Activated CD8-positive, alpha-beta T cell treated with anti-CD3 and anti-CD28 coated beads, Interleukin-2, amount 10 ng/mL, durations not matched to agents 7 days and 5 days (primary cell): ENCODE results near the gene MMP19. TPM values are rescaled to one million over a fixed set of nuclear protein-coding genes. Genes with fewer than 3 reads are reported as not detected.
"Not testable (repeated sequence)": the region's sequence is repeated elsewhere in the genome, so short reads cannot be mapped to it uniquely, and the experiment has no call there.

ENCODE experiments used
- ATAC-seq: fragments of 150-1000 bp; cut with Tn5 transposase; one replicate; pipeline ENCODE4 v1.10.0; 2021; ENCODE audit warnings: moderate library complexity
- CTCF ChIA-PET: fragments of 350-600 bp; sonication (Branson Sonifier 250); formaldehyde crosslinking; loops from one replicate; lab custom pipeline; 2021; ENCODE audit warnings: antibody characterized with exemption; lab: Charles Lee
- POLR2A ChIA-PET: fragments of 350-600 bp; sonication (Branson Sonifier 250); formaldehyde crosslinking; loops from one replicate; lab custom pipeline; 2021; ENCODE audit warnings: antibody characterized with exemption; lab: Charles Lee
- DNase-seq: peaks from one replicate; pipeline ENCODE4 v3.0.0-alpha.2; 2020
- H3K27ac Mint-ChIP-seq: one replicate; pipeline ENCODE4 v1.8.0; 2021; ENCODE audit warnings: mild to moderate bottlenecking, mixed read lengths
- H3K27me3 Mint-ChIP-seq: one replicate; pipeline ENCODE4 v1.8.0; 2021; ENCODE audit warnings: low read depth, mixed read lengths
- H3K36me3 Mint-ChIP-seq: one replicate; pipeline ENCODE4 v1.8.0; 2021; ENCODE audit warnings: low read depth, mixed read lengths
- H3K4me1 Mint-ChIP-seq: one replicate; pipeline ENCODE4 v1.8.0; 2021; ENCODE audit warnings: low read depth, mixed read lengths
- H3K4me3 Mint-ChIP-seq: one replicate; pipeline ENCODE4 v1.8.0; 2021; ENCODE audit warnings: mild to moderate bottlenecking, mixed read lengths
- H3K9me3 Mint-ChIP-seq: one replicate; pipeline ENCODE4 v1.8.0; 2022; ENCODE audit warnings: mixed read lengths; ENCODE audit not compliant: insufficient read depth
- total RNA-seq, 2 experiments: library from RNA; stranded (reverse); gene quantifications; one replicate each; pipeline ENCODE4 v1.2.3, GENCODE V29; 2021

Gene MMP19
- total RNA-seq, 2 experiments from 2014 or later: not detected

DNA sequence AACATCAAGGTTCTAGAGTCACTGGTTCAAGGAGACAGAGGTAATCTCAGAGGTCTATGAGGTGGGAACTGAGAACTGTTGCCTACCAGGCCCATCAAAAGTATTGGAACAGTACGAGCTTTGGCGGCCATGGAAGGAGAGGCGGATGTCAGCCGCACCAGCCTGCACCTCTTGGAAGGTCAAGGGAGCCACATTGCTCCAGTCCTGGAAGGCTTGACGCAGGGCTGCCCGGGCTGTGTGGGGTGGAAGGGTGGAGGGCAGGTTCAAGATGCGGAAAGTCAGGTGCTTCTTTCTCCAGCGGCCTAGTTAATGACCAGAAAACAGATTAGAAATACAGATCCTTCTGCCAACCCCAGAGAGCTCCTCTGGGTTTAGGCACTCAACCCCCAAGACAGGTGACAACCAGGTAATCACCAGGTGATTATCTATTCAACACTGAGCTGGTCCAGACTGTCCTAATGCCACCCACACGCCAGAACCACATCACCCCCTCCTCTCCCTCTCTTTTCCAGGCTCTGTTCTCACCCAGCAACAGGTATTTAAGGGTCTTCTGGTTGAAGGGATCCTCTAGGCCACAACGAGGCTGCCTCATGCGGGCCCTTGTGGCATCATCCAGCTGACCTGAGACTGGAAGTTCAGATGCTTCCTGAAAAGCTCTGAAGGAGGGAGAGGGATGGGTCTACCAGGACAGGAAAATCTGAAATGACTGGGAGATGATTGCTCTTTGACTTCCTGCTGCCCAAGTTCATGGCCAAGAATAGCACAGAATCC is 2.0 kb downstream of the MMP19 start:
- Mint-ChIP-seq H3K27ac (no peak overlapping the region), H3K4me3 (no peak overlapping the region), H3K4me1 (peaks cover 5% of the 10 kb centered on the region), H3K36me3 (no peaks in the 10 kb centered on the region), H3K9me3 (no peaks in the 10 kb centered on the region), H3K27me3 (peaks cover 3% of the 10 kb centered on the region)
- ATAC-seq: no peak
- ChIA-PET POLR2A (no interaction called here), CTCF (no interaction called here)
- no peak for DNase-seq

DNA sequence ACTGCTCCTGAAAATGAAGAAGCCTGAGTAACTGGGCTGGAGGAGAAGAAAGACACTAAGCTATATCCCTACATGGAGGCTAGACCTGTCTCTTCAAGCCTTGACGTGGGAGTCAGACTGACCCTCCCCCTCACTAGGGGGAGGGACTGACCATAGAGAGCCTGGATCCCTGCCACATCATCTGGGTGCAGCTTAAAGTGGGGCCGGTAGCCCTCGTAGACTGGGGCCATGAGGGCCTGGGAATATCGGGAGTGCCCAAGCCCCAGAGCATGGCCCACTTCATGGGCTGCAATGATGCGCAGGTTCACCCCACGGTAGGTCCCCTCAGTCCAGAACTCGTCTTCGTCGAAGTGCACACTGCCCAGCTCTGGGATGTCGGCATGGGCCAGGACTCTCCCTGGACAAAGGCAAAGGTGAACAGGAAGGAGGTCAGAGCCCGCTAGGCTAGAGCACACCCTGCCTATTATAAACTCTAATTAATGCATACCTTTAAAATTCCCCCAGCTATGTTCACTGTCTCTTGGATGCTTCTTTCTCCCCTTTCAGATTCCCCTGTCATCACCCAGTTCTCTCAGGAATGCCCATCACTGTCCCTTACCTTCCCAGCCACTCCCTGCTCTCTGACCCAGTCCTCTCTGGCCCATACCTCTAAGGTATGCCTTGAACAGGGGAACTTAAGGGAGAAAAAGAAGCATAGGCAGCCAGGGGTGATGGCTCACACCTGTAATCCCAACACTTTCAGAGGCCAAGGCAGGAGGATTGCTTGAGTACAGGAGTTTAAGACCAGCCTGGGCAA is 3.2 kb downstream of the MMP19 start:
- Mint-ChIP-seq H3K9me3 (no peaks in the 10 kb centered on the region), H3K27ac (no peak overlapping the region), H3K4me1 (peaks cover 5% of the 10 kb centered on the region), H3K4me3 (no peak overlapping the region), H3K36me3 (no peaks in the 10 kb centered on the region), H3K27me3 (peaks cover 3% of the 10 kb centered on the region)
- CTCF ChIA-PET: no interaction called here
- no peak for ATAC-seq
- DNase-seq: no peak
- POLR2A ChIA-PET: no interaction called here

DNA sequence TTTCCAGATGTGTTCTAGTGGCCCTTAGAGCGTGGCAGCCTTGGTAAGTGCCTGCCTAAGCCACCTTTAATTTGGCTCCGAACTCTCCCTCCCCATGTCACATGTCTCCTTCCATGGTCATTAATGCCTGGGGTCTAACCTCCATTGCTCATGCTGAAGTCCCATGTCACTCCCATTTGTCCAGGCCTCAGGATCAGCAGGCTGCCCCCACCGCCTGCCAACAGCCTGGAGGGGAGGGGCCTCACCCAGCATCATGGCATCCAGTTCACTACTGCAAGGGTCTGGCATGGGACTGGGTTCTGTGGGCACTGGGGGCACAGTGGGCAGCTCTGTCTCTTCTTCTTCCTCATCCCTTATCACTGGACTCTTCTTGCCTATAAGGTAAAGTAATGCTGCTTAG is 4.4 kb downstream of the MMP19 start:
- ChIA-PET CTCF (interaction anchor here (1.2 kb wide), 1 partner anchor 20 kb away, joined by 3 read pairs; the partner anchor contains the start of genes ORMDL2 and SARNP), POLR2A (no interaction called here)
- ATAC-seq: no peak
- no peak overlapping the region for H3K4me3 Mint-ChIP-seq
- no peaks in the 10 kb centered on the region for H3K9me3 Mint-ChIP-seq
- no peak overlapping the region for H3K27ac Mint-ChIP-seq
- peaks cover 3% of the 10 kb centered on the region for H3K27me3 Mint-ChIP-seq
- peaks cover 5% of the 10 kb centered on the region for H3K4me1 Mint-ChIP-seq
- H3K36me3 Mint-ChIP-seq: no peaks in the 10 kb centered on the region
- DNase-seq: no peak

DNA sequence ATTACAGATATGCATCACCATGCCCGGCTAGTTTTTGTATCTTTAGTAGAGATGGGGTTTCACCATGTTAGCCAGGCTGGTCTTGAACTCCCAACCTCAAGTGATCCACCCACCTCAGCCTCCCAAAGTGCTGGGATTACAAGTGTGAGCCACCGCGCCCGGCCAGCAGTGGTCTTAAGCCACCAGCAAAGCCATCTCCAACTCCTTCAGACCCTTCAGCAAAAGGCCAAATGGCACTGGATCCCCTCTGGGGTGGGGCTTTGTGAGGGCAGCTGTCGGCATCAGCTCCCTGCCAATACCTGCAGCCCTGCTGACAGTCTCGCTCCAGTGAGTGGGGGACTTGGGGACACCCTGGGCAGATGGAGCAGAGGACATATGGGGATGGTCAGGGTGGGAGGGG is 8.3 kb downstream of the MMP19 start:
- ATAC-seq, DNase-seq, H3K9me3 Mint-ChIP-seq, POLR2A ChIA-PET, H3K27me3 Mint-ChIP-seq, H3K27ac Mint-ChIP-seq, H3K4me3 Mint-ChIP-seq, H3K36me3 Mint-ChIP-seq, CTCF ChIA-PET: not testable (repeated sequence)
- peaks cover 17% of the 10 kb centered on the region for H3K4me1 Mint-ChIP-seq

DNA sequence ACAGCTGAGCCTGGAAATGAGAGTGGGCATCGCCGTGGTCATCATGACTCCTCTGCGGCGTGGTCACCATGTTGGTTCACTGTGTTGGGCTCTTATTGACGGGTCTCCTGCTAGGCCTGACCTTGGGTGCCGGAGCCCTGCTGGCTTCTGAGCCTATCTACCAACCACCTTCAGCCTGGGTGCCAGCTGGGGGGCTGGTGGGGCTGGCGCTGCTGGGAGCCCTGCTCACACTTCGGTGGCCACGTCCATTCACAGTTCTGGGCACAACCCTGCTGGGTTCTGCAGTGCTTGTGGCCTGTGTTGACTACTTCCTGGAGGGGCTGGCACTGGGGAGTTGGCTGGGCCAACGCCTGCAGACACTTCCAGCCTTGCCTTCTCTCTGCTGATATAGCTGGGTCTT is 9.7 kb downstream of the MMP19 start:
- Mint-ChIP-seq H3K27me3 (no peaks in the 10 kb centered on the region), H3K27ac (no peak overlapping the region), H3K4me3 (no peak overlapping the region), H3K4me1 (peaks cover 24% of the 10 kb centered on the region), H3K9me3 (no peaks in the 10 kb centered on the region), H3K36me3 (peaks cover 10% of the 10 kb centered on the region)
- POLR2A ChIA-PET: no interaction called here
- no peak for DNase-seq
- ATAC-seq: no peak
- CTCF ChIA-PET: no interaction called here

DNA sequence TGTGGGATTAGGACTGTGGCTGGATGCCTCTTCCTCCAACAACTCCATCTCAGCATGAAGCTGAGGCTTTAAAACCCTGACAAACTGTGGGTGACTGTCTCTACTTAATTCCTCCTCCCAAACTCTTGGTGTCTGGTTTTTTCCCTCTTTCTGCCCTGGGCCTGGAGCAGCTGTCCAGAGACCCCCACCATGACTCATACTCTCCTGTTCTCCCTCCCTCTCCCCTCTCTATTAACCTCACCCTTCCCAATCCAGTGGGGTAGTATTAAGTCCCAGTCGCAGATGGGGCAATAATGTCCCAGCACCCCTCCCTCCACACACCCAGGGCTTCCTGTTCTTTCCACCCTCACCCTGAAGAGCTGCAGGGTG is 11.3 kb downstream of the MMP19 start:
- H3K4me1 Mint-ChIP-seq: peaks cover 32% of the 10 kb centered on the region
- H3K27me3 Mint-ChIP-seq: no peaks in the 10 kb centered on the region
- DNase-seq: no peak
- peak overlapping the region; percentile 26 for H3K27ac Mint-ChIP-seq
- peaks cover 21% of the 10 kb centered on the region for H3K36me3 Mint-ChIP-seq
- ATAC-seq: no peak
- ChIA-PET POLR2A (interaction anchor here (0.6 to 3.7 kb wide), 6 partner anchors 11 to 193 kb away, joined by 3 to 50 read pairs (median 3); partner anchors contain the start of genes MMP19, ORMDL2, PYM1 and SARNP), CTCF (interaction anchor here (2.7 to 3.9 kb wide), 3 partner anchors 93 to 108 kb away, joined by 14 to 28 read pairs (median 16); partner anchors contain the start of gene PYM1)
- no peaks in the 10 kb centered on the region for H3K9me3 Mint-ChIP-seq
- H3K4me3 Mint-ChIP-seq: peak overlapping the region; percentile 99

DNA sequence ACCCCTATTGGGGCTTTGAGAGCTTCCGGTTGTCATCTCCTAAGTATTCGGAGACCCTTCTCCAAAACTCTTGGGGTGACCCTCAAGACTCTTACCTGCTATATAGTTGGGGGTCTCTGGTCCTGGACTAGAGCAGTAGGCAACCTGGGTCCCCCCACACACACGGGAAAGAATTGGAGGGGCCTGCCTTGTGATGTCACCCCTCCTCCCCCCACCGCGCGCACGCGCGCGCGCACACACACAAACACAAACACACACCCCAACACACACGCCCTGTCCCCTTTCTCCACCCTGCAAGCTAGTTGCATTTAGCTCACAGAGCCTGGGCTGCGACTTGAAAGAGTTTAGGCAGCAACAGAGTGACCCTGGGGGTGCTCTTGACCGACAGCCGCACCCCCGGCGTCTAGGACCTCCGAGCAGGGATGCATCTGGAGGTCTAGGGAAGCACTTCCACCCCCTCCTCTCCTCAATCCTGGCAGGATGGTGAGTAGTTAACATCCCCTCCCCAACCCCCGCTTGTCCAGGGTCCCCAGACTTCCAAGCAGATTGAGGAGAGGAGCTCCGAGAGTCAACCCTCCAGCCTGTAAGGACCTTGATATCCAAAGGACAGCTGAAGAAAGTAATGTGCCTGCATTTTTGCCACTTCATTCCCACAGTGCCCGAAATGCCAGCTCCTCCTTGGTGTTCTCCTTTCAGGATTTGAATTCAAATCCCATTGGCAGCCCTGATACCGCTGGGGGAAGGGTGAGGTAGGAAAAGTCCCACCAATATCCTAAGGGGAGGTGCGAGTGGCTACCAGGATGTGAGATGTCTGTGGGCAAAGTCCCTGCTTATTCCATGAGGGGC is 11.9 kb downstream of the MMP19 start:
- DNase-seq (peak; percentile 68), ATAC-seq (no peak)
- peak overlapping the region; percentile 99 for H3K4me3 Mint-ChIP-seq
- POLR2A ChIA-PET: interaction anchor here (0.6 to 3.7 kb wide), 14 partner anchors 9 to 672 kb away, joined by 3 to 50 read pairs (median 4); partner anchors contain the start of genes ESYT1, GDF11, MMP19 and ORMDL2
- no peaks in the 10 kb centered on the region for H3K9me3 Mint-ChIP-seq
- H3K36me3 Mint-ChIP-seq: peaks cover 25% of the 10 kb centered on the region
- CTCF ChIA-PET: interaction anchor here (1.1 to 3.9 kb wide), 11 partner anchors 13 to 109 kb away, joined by 3 to 28 read pairs (median 6); partner anchors contain the start of genes ORMDL2, PYM1 and SARNP
- H3K27me3 Mint-ChIP-seq: no peaks in the 10 kb centered on the region
- peak overlapping the region; percentile 97 for H3K27ac Mint-ChIP-seq
- H3K4me1 Mint-ChIP-seq: peaks cover 35% of the 10 kb centered on the region

DNA sequence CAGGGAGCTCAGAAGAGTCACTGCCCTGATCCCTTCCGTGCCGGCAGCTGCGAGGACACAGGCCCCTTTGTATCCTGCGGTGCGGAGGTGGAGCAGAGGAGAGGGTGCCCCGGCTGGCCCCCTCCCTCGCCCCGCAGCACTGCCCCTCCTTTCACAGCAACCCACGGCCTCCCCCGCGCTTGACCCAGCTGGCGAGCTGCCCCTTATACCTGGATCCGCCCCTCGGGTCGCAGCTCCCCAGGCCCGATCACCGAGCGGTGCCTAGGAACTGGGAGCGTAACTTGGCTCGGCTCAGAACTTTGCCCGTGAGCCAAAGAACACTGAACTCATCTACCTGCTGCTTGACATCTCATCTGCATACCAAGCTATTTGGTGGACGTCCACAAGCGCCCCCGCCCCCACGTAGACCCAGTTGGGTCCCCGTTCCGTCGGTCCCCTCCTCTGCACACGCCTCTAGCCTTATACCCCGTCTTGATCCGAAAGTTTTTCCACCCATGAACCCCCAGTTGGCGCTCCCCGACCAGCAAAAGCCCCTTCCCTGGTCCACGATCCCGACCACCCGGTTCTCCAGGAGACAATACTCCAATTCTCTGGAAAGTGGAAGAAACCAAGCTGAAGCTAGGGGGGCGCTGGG is 12.7 kb downstream of the MMP19 start:
- CTCF ChIA-PET: interaction anchor here (0.9 to 3.9 kb wide), 15 partner anchors 9 to 216 kb away, joined by 3 to 28 read pairs (median 6); partner anchors contain the start of genes ORMDL2, PYM1 and SARNP
- peak overlapping the region; percentile 97 for H3K27ac Mint-ChIP-seq
- H3K4me1 Mint-ChIP-seq: peaks cover 41% of the 10 kb centered on the region
- ATAC-seq: peak; percentile 35
- peaks cover 27% of the 10 kb centered on the region for H3K36me3 Mint-ChIP-seq
- no peaks in the 10 kb centered on the region for H3K9me3 Mint-ChIP-seq
- POLR2A ChIA-PET: interaction anchor here (0.6 to 3.7 kb wide), 18 partner anchors 9 to 672 kb away, joined by 3 to 50 read pairs (median 5); partner anchors contain the start of genes ESYT1, GDF11, ORMDL2 and PYM1
- peak overlapping the region; percentile 99 for H3K4me3 Mint-ChIP-seq
- DNase-seq: peak; percentile 55
- H3K27me3 Mint-ChIP-seq: no peaks in the 10 kb centered on the region

DNA sequence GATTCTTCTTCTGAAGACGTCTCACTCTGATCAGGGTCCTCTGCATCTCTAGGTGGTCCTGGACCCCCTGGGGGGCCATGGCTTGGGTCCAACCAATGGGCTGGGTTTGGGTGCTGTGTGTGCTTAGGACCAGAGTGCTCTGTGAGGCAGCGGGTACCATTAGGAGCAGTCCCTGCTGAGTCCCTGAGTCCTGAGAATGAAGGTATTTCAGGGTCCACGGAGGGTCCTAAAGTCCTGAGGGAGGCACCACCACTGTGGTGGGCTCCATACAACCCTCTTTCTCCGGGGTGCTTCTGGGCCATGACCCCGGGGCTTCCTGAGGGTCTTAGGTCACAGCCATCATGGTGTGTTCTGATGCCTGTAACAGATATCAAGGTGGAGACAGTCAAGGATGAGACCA is 14.4 kb downstream of the MMP19 start:
- H3K27me3 Mint-ChIP-seq: no peaks in the 10 kb centered on the region
- H3K27ac Mint-ChIP-seq: peak overlapping the region; percentile 97
- peaks cover 53% of the 10 kb centered on the region for H3K4me1 Mint-ChIP-seq
- CTCF ChIA-PET: interaction anchor here (3.9 kb wide), 1 partner anchor 98 kb away, joined by 28 read pairs; the partner anchor contains the start of gene PYM1
- H3K4me3 Mint-ChIP-seq: peak overlapping the region; percentile 99
- no peak for DNase-seq
- peaks cover 33% of the 10 kb centered on the region for H3K36me3 Mint-ChIP-seq
- no peak for ATAC-seq
- no peaks in the 10 kb centered on the region for H3K9me3 Mint-ChIP-seq
- POLR2A ChIA-PET: interaction anchor here (2.1 to 3.7 kb wide), 3 partner anchors 10 to 111 kb away, joined by 6 to 50 read pairs (median 41); partner anchors contain the start of genes ORMDL2, PYM1 and SARNP

DNA sequence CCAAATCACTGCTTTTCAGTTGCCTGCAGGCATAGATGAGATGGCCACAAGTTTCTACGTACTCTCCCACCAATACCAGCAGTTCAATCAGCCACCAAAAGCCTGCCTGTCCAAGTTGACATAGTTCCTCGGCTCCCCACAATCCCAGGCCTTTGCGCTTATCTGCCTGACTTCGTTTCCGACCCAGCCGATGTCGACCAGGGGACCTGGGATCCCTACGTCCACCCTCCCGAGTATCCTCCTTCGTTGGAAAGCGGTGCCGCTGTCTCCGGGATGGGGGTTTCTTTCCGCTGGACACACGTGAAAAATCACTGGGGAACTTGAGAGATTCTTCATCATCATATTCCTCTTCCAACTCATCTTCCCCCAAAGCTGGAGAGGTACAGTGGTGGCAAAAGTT is 14.9 kb downstream of the MMP19 start:
- ATAC-seq (no peak), DNase-seq (no peak)
- peak overlapping the region; percentile 99 for H3K4me3 Mint-ChIP-seq
- ChIA-PET POLR2A (interaction anchor here (0.9 to 1.5 kb wide), 2 partner anchors 98 to 111 kb away, joined by 3 to 6 read pairs; no protein-coding TSS in a partner anchor), CTCF (interaction anchor here (0.7 to 1.1 kb wide), 2 partner anchors 10 to 39 kb away, joined by 3 read pairs; partner anchors contain the start of genes ORMDL2 and SARNP)
- no peaks in the 10 kb centered on the region for H3K27me3 Mint-ChIP-seq
- H3K4me1 Mint-ChIP-seq: peaks cover 58% of the 10 kb centered on the region
- H3K27ac Mint-ChIP-seq: peak overlapping the region; percentile 78
- H3K36me3 Mint-ChIP-seq: peaks cover 38% of the 10 kb centered on the region
- H3K9me3 Mint-ChIP-seq: no peaks in the 10 kb centered on the region
